RWPE1 (cell line): Measurements from ENCODE around the gene NUDT5.

Experiments
- CTCF ChIA-PET: fragments of 350-600 bp; sonication (Branson Sonifier 250); formaldehyde crosslinking; extraction: SDS; loops from one replicate; lab custom pipeline; 2021; lab: Yijun Ruan, JAX
- POLR2A ChIA-PET: fragments of 400-600 bp; formaldehyde crosslinking; extraction: SDS; loops from one replicate; lab custom pipeline; 2020; ENCODE audit warnings: antibody characterized with exemption; ENCODE audit not compliant: low non-redundant PET; lab: Yijun Ruan, JAX
- DNase-seq: peaks from one replicate; pipeline ENCODE4 v3.0.0; 2012; ENCODE audit warnings: low spot score
- H3K27ac ChIP-seq: fragments of 450-650 bp; 2 replicates; pipeline ENCODE4 v1.5.1; 2017
- CTCF ChIP-seq: fragments of 450-650 bp; conservative IDR thresholded peaks from 2 replicates; pipeline ENCODE4 v1.5.1; 2017; ENCODE audit warnings: low read depth, mild to moderate bottlenecking

Gene NUDT5

DNA sequence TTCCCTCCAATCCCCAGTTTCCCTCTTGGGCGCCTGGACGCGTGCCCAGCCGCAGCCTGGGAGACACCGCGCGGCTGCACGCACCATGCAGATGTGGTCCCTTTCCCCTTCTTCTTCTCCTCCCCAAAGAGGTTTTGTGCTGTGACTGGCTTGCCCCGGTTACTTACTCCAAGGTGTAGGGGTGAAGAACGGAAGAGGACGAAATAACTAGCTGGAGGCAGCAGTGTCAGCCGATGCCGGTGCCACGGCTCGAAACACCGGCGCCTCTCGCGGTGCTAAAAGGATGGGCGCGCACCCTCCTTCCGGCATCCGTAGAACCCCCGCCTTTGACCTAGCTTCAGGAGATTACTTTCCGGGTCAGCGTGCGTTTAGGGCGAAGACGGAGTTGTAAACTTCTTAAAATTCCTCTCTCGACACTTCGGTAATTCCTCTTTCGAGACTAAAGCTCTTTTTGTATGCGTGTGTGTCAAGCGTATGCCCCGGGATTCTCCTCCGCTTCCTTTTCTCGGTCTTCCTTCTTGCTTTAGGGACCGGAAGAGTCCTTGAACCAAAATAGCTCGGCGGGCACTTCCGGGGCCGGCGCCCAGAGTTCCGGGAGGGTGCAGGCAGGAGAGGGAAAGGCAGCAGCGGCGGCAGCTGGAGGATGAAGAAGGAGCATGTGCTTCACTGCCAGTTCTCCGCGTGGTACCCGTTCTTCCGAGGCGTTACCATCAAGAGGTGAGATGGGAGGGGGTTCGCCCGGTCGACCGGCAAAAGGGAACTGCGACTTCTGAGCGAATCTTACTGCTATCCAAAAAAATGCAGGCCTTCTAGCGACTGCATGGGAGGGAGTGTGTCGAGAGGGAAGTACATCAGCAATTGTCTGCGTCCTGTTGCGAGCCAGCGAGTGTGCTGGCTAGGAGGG lies at the start of gene NUDT5, which contains the start of gene CDC123:
Gene NUDT5, minus strand, starts transcription at position 289 of the 904 bp plus-strand sequence. CDS start 9,600 bp downstream, outside the sequence.
Gene CDC123, plus strand, starts transcription at position 586 of the 904 bp plus-strand sequence. Its CDS starts 58 bp downstream, at position 644.
- CTCF ChIA-PET, result interaction anchor here (0.6 to 1.2 kb wide), 2 partner anchors 18 to 438 kb away, joined by 3 to 5 read pairs; no protein-coding TSS in a partner anchor
- POLR2A ChIA-PET, result interaction anchor here (0.5 to 0.6 kb wide), 2 partner anchors 343 to 366 kb away, joined by 3 read pairs; no protein-coding TSS in a partner anchor
- H3K27ac ChIP-seq, result peak within 1 kb of the TSS; percentile 91
- TF ChIP-seq CTCF, result no peak
- peak; percentile 90 for DNase-seq

DNA sequence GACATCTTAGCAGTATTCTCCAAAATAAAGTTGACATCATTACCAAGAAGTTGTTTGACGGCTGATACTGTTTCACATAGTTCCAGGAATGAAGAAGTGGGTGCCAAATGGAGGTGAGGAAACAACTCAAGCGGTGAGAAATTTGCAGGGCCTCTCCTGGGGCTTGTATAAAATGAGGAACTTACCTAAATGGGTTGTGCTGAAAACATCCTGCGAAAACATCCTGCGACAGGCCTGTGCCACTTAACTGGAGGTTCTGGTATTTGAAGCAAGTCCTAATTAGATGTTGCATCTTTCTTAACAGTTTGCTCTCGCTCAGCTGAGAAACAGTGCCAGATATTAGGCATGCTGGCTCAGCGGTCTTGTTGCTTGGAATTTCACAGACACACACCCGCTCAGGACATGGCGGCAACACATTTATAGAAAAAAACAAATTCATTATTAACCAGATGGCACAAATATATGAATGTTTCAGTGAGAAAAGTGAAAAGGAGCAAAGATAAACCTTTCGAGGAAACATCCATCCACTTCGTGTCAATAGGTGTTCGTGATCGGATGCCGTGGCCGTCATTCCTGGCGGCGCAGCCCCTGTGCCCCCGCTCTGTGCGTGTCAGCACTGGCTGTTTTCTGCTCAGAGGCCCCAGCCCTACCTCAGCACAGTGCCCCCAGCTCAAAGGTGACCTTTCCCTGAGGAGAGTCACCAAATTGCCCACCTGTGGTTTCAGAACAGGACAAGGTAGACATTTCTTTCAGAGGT lies 48.4 kb upstream of the NUDT5 start:
- no peak overlapping the region for H3K27ac ChIP-seq
- DNase-seq, result no peak
- no peak for TF ChIP-seq CTCF
- CTCF ChIA-PET, result no interaction called here
- POLR2A ChIA-PET, result no interaction called here

DNA sequence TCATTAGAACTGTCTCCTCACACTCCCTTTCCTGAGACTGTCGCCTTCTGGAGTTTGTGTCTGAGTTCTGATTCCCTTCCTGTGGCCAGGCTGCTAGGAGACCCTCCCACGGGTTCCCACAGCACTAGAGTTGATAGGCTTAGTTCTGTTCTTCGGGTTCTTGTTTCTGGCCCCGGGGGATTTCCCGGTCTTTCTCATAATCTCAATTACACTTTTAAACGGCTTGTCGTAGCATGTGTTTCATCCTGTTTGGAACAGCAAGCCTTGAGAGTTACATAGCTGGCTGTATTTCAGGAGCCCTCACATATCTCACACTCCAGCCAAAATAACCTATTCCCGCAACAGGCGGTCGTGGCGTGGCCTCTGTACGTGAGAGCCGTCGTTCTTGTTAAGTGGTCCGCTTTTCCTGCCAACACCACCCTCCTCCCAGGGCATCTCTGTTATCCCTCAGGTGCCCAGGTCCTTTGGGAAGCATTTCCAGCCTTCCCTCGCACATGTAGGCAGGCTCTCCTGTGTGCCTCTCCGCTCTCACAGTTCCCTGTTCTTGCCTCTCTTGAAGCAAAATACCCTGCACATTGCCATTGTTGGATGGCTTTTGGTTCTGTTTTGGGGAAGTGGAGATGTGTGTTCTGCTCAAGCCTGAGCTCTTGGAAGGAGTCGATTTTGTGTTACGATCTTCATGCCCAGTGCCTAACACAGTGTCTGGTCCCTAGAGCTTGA lies 46.3 kb upstream of the NUDT5 start:
- CTCF ChIA-PET, result interaction anchor here (0.7 kb wide), 1 partner anchor 102 kb away, joined by 4 read pairs; no protein-coding TSS in a partner anchor
- peak overlapping the region; percentile 74 for H3K27ac ChIP-seq
- TF ChIP-seq CTCF, result no peak

DNA sequence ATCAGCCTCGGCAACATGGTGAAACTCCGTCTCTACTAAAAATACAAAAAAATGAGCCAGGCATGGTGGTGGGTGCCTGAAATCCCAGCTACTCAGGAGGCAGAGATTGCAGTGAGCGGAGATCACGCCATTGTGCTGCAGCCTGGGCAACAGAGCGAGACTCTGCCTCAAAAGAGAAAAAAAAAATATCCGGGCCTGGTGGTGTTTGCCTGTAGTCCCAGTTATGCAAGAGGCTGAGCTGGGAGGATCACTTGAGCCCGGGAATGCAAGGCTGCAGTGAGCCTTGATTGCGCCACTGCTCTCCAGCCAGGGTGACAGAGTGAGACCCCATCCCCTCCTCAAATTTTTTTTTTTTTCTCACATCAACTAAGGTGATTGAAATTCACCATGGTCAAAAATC lies 43.1 kb upstream of the NUDT5 start:
- no peak for TF ChIP-seq CTCF
- no peak for DNase-seq
- H3K27ac ChIP-seq, result peak overlapping the region; percentile 19; the same call in 1 of the 2 replicates
- POLR2A ChIA-PET, result no interaction called here
- CTCF ChIA-PET, result interaction anchor here (0.6 kb wide), 1 partner anchor 938 kb away, joined by 3 read pairs; no protein-coding TSS in a partner anchor

More for the DNA sequence above, 46.3 kb upstream of the NUDT5 start:
- DNase-seq, result peak; percentile 50
- POLR2A ChIA-PET, result interaction anchor here (0.6 kb wide), 1 partner anchor 48 kb away, joined by 5 read pairs; no protein-coding TSS in a partner anchor

DNA sequence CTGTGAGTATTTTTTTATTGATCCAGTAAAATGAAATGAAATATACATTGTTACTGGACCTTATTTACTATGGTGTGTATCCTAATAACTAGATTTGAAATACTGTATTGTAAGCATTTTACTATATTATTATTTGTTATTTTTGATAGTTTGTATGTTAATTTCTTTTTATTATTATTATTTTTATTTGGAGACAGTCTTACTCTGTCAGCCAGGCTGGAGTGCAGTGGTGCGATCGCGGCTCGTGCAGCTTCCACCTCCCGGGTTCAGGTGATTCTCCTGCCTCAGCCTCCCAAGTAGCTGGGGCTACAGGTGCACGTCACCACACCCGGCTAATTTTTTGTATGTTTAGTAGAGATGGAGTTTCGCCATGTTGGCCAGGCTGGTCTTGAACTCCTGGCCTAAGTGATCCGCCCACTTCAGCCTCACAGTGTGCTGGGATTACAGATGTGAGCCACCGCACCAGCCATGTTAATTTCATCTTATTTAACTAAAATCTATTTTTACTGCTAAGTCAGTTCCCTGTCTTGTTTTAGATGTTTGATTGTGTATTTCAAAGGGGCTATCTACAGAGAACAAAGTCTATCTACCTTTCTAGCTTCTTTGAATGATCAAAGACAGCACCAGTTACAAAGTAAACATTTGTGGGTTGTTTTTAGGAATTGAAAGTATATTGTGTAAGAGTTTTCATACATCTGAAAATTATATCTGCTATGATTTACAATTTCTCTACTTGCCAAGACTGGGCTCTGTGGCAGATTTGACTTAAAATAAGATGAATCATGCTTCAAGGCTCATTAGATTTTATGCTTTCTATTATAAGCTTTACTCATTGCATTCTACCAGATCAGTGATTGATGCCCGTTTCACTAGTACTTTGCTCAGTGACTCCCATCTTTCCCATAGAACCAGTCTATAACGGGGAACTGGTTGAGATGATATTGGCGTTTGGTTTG lies 41.9 kb upstream of the NUDT5 start:
- CTCF ChIA-PET, result no interaction called here

More for the DNA sequence above, 41.9 kb upstream of the NUDT5 start:
- TF ChIP-seq CTCF, result no peak
- peak overlapping the region; percentile 55; the same call in 1 of the 2 replicates for H3K27ac ChIP-seq
- no peak for DNase-seq
- POLR2A ChIA-PET, result no interaction called here
